Stimulated activated naive CD8-positive, alpha-beta T cell treated with anti-CD3 and anti-CD28 coated beads, Interleukin-15, Interleukin-2, amounts not matched to agents 100 ng/mL and 50 ng/mL, for 24 hours (primary cell): Measurements from ENCODE around the gene RBM24.
A peak's percentile ranks its signal among the peaks of the same experiment; 100 is the strongest.

ENCODE experiments used
- H3K27ac Mint-ChIP-seq: one replicate; pipeline ENCODE4 v1.8.0; 2021; ENCODE audit warnings: mild to moderate bottlenecking, mixed read lengths
- H3K27me3 Mint-ChIP-seq: one replicate; pipeline ENCODE4 v1.8.0; 2021; ENCODE audit warnings: mixed read lengths
- H3K36me3 Mint-ChIP-seq: one replicate; pipeline ENCODE4 v1.8.0; 2021; ENCODE audit warnings: low read depth, mixed read lengths
- H3K4me1 Mint-ChIP-seq: one replicate; pipeline ENCODE4 v1.8.0; 2021; ENCODE audit warnings: low read depth, mixed read lengths
- H3K4me3 Mint-ChIP-seq: one replicate; pipeline ENCODE4 v1.8.0; 2021; ENCODE audit warnings: mild to moderate bottlenecking, mixed read lengths
- H3K9me3 Mint-ChIP-seq: one replicate; pipeline ENCODE4 v1.8.0; 2021; ENCODE audit warnings: mixed read lengths

RBM24 gene

DNA sequence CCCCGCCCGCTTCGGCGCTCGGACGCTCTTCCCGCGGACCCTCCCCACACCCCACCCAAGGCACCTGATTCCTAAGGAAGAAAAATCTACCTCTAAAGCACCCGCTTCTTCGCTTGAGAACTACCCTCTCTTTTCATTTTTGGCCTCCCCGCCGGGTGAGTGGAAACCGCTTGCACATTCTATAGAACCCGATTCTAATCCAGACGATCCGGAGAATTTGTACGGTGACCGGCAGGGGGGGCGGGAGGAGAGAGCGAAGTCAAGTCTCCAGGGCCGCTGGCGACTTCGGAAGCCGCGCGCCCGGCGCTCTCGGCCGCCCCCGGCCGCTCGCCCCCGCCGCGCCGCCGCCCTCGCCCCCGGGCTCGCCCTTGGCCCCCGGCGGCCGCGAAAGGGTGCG lies at the start of gene RBM24:
Gene RBM24 (plus strand): TSS at position 262 of the 397 bp plus-strand sequence. CDS start 221 bp downstream, outside the sequence.
- Mint-ChIP-seq H3K4me3 (peak within 1 kb of the TSS; percentile 74), H3K36me3 (no peaks in the 10 kb centered on the region), H3K27ac (no peak within 1 kb of the TSS), H3K27me3 (peaks cover 89% of the 10 kb centered on the region), H3K4me1 (peaks cover 10% of the 10 kb centered on the region), H3K9me3 (no peaks in the 10 kb centered on the region)

- Mint-ChIP-seq H3K9me3 (peaks cover 7% of the 10 kb centered on the region), H3K27me3 (peaks cover 13% of the 10 kb centered on the region), H3K27ac (no peak overlapping the region), H3K4me1 (no peaks in the 10 kb centered on the region), H3K4me3 (no peak overlapping the region), H3K36me3 (no peaks in the 10 kb centered on the region)
Observed at GRCh38 chr6:17233531-17233930, 47.6 kb upstream of the RBM24 start.

DNA sequence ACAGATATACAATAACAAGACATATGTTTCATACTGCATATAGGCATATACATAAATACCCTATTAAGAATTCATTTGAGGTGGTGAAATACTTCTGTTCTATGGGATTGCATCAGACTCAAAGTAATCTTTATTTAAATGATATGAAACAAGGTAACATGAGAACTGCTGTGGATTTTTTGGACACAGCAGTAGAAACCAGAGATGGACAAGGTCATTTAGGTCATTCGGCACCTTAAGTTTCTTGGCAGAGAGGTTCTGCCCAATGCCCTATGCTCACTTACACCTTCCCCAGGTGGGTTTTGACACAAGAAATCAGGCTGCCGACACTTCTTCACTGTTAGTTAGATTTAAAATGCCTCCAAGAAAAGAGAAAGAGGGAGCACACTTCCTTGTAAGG lies 43.9 kb upstream of the RBM24 start:
- Mint-ChIP-seq H3K27me3 (peaks cover 21% of the 10 kb centered on the region), H3K9me3 (peaks cover 8% of the 10 kb centered on the region)

GRCh38 chr6:17239260-17239659 lies 41.9 kb upstream of the RBM24 start:
- Mint-ChIP-seq H3K36me3 (no peaks in the 10 kb centered on the region), H3K27me3 (peaks cover 20% of the 10 kb centered on the region), H3K27ac (no peak overlapping the region), H3K9me3 (peaks cover 4% of the 10 kb centered on the region), H3K4me1 (no peaks in the 10 kb centered on the region), H3K4me3 (no peak overlapping the region)

More for the DNA sequence above, 43.9 kb upstream of the RBM24 start:
- no peaks in the 10 kb centered on the region for H3K36me3 Mint-ChIP-seq
- no peaks in the 10 kb centered on the region for H3K4me1 Mint-ChIP-seq
- no peak overlapping the region for H3K27ac Mint-ChIP-seq
- H3K4me3 Mint-ChIP-seq = no peak overlapping the region

DNA sequence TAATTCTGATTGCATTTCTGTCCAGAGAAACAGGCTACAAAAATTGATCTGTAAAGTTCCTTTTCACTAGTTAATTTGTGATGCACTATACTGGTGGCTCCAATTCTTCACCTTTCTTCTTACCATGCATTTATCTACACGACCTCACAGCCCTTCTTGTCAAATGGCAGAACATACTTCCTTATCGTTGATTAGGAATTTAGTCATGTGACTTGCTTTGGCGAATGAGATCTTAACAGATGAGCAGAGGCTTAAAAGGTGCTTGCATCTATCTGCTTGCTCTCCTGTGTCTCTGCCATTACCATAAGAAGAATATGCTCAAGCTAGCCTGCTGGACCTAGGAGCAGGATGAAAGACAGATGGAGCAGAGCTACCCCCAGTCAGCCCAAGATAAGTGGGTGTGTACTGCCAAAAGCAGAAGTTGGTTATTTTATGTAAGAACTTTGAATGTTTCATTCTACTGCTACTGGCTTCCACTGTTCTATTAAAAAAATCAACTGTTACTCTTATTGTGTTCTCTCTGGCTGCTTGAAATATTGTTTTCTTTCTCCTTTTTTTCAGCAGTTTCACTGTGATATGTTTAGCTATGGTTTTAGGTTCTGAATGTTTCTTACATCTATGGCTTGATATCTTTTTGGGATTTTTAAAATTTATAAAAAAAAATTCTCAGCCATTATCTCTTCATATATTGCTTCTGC lies 40.2 kb upstream of the RBM24 start:
- H3K9me3 Mint-ChIP-seq = peaks cover 10% of the 10 kb centered on the region
- H3K36me3 Mint-ChIP-seq = no peaks in the 10 kb centered on the region
- no peak overlapping the region for H3K4me3 Mint-ChIP-seq
- H3K27me3 Mint-ChIP-seq = peaks cover 27% of the 10 kb centered on the region
- no peaks in the 10 kb centered on the region for H3K4me1 Mint-ChIP-seq
- no peak overlapping the region for H3K27ac Mint-ChIP-seq

DNA sequence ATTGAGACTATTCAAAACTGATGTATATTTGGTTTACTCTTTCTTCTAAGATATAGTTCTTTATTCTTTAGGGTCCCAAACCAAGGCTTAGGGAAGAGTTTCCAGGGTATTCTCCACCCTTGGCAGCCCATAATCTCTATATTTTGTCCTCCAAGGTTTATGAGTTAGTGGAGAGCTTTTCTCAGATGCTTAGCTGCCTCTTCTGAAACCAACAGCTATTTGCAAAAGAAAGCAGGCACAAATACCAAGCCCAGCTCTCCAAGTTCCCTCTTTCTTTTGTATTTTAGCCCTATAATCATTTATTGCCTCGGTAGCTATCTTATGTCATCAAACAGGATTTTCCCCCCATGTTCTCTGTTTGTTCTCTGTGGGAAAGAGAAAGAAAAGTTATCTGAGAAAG lies 39.1 kb upstream of the RBM24 start:
- Mint-ChIP-seq H3K9me3 (peaks cover 10% of the 10 kb centered on the region), H3K4me3 (no peak overlapping the region), H3K4me1 (no peaks in the 10 kb centered on the region), H3K27ac (no peak overlapping the region), H3K36me3 (no peaks in the 10 kb centered on the region), H3K27me3 (peaks cover 23% of the 10 kb centered on the region)

DNA sequence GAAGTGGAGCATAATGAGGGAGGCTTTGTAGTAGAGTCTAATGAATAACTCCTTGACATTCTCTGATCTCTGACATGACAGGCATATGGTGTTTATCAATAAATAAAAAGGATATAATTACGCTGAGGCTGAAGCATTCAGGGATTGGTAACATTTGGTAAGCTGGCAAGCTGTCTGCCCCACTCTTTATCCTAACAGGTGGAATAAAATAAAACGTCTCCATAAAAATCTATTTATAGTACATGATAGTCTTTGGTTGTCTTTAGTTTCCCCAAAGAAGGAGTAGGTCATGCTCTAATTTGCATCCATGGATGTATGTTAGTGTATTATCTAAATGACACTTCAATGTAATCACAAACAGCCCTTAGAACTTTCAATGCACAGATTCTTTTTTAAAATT lies 30.9 kb upstream of the RBM24 start:
- Mint-ChIP-seq H3K36me3 (no peaks in the 10 kb centered on the region), H3K4me3 (no peak overlapping the region)

GRCh38 chr6:17251953-17252352 lies 29.2 kb upstream of the RBM24 start:
- Mint-ChIP-seq H3K36me3 (no peaks in the 10 kb centered on the region), H3K4me3 (no peak overlapping the region), H3K27ac (no peak overlapping the region), H3K4me1 (no peaks in the 10 kb centered on the region), H3K27me3 (peaks cover 14% of the 10 kb centered on the region), H3K9me3 (peaks cover 11% of the 10 kb centered on the region)

More for the DNA sequence above, 30.9 kb upstream of the RBM24 start:
- Mint-ChIP-seq H3K4me1 (no peaks in the 10 kb centered on the region), H3K9me3 (peaks cover 11% of the 10 kb centered on the region), H3K27me3 (peaks cover 15% of the 10 kb centered on the region), H3K27ac (no peak overlapping the region)

GRCh38 chr6:17258749-17259148 lies 22.4 kb upstream of the RBM24 start:
- Mint-ChIP-seq H3K27ac (no peak overlapping the region), H3K9me3 (no peaks in the 10 kb centered on the region), H3K36me3 (no peaks in the 10 kb centered on the region), H3K4me1 (no peaks in the 10 kb centered on the region), H3K27me3 (peaks cover 16% of the 10 kb centered on the region), H3K4me3 (no peak overlapping the region)

- H3K36me3 Mint-ChIP-seq = no peaks in the 10 kb centered on the region
- H3K27me3 Mint-ChIP-seq = peaks cover 6% of the 10 kb centered on the region
- H3K9me3 Mint-ChIP-seq = no peaks in the 10 kb centered on the region
- no peaks in the 10 kb centered on the region for H3K4me1 Mint-ChIP-seq
- no peak overlapping the region for H3K4me3 Mint-ChIP-seq
- H3K27ac Mint-ChIP-seq = no peak overlapping the region
Observed at GRCh38 chr6:17265570-17265969, 15.6 kb upstream of the RBM24 start.

DNA sequence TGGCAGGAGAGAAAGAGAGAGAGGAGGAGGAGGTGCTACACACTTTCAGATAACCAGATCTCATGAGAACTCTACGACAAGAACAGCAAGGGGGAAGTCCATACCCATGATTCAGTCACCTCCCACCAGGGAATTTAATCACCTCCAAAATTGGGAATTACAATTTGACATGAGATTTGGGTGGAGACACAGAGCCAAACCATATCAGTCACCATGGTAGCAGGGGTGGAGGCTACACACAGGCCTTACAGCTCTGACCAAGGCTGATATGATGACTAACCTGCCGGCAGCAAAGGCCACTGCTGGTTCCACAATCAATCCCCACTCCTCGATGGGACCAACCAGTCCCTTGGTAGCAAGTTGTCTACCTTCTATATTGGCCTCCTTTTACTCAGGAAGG lies 13.6 kb upstream of the RBM24 start:
- Mint-ChIP-seq H3K36me3 (no peaks in the 10 kb centered on the region), H3K9me3 (no peaks in the 10 kb centered on the region), H3K4me3 (no peak overlapping the region), H3K27ac (no peak overlapping the region), H3K27me3 (peaks cover 3% of the 10 kb centered on the region), H3K4me1 (no peaks in the 10 kb centered on the region)

DNA sequence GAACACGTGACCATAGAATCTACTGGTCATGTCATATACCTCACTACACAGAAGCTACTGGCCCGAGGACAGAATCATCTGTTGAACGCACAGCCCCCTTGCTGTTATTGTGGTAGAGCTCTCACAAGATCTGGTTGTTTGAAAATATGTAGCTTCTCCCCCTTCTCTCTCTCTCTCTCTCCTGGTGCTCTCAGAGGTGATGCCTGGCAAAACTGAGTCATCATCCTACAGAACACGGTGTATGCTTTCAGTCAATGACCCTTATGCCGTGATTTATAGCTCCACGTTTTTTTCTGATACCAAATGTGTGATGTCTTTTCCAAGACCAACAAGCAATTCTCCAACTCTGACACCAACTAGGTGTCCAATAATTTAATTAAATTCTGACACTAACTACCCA lies 13.0 kb upstream of the RBM24 start:
- Mint-ChIP-seq H3K4me3 (no peak overlapping the region), H3K27me3 (peaks cover 3% of the 10 kb centered on the region), H3K4me1 (no peaks in the 10 kb centered on the region), H3K9me3 (no peaks in the 10 kb centered on the region), H3K27ac (no peak overlapping the region), H3K36me3 (no peaks in the 10 kb centered on the region)

DNA sequence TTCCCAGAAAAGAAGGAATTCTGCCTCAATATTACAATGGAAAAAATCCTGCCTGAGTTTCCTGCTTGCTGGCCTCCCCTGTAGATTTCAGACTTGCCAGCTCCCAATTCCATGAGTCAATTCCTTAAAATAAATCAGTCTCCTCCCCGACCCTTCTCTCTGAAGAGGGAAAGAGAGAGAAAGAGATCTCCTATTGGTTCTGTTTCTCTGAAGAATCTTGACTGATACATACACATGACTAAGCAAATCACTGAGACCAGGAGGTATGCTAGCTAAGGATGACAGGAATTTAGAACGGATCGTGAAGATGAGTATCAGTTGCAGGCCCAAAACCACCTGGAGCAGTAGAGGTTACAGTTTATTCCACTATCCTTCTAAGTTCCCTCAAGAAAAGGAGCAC lies 11.3 kb upstream of the RBM24 start:
- Mint-ChIP-seq H3K9me3 (no peaks in the 10 kb centered on the region), H3K4me1 (no peaks in the 10 kb centered on the region), H3K27me3 (peaks cover 16% of the 10 kb centered on the region), H3K27ac (no peak overlapping the region), H3K4me3 (no peak overlapping the region), H3K36me3 (no peaks in the 10 kb centered on the region)

- Mint-ChIP-seq H3K27me3 (peaks cover 24% of the 10 kb centered on the region), H3K4me1 (no peaks in the 10 kb centered on the region), H3K9me3 (no peaks in the 10 kb centered on the region), H3K36me3 (no peaks in the 10 kb centered on the region), H3K27ac (no peak overlapping the region), H3K4me3 (no peak overlapping the region)
Observed at GRCh38 chr6:17271628-17272027, 9.5 kb upstream of the RBM24 start.

- Mint-ChIP-seq H3K36me3 (no peaks in the 10 kb centered on the region), H3K27ac (no peak overlapping the region), H3K4me1 (peaks cover 7% of the 10 kb centered on the region), H3K9me3 (no peaks in the 10 kb centered on the region), H3K27me3 (peaks cover 66% of the 10 kb centered on the region), H3K4me3 (no peak overlapping the region)
Observed at GRCh38 chr6:17276766-17277165, 4.4 kb upstream of the RBM24 start.

- peaks cover 71% of the 10 kb centered on the region for H3K27me3 Mint-ChIP-seq
- no peaks in the 10 kb centered on the region for H3K36me3 Mint-ChIP-seq
- no peak overlapping the region for H3K4me3 Mint-ChIP-seq
- no peaks in the 10 kb centered on the region for H3K9me3 Mint-ChIP-seq
- H3K4me1 Mint-ChIP-seq = peaks cover 10% of the 10 kb centered on the region
- H3K27ac Mint-ChIP-seq = no peak overlapping the region
Observed at GRCh38 chr6:17277256-17277655, 3.9 kb upstream of the RBM24 start.
